BE2C (cell line): Measurements from ENCODE around the gene RSL1D1. TPM values are rescaled to one million over a fixed set of nuclear protein-coding genes. Genes with fewer than 3 reads are reported as not detected.

Experiments
- DNase-seq: peaks from one replicate; pipeline ENCODE4 v3.0.0-alpha.2; 2020
- H3K27me3 ChIP-seq: fragments of 250-450 bp; sonication (Bioruptor Pico); 2 replicates; pipeline ENCODE4 v1.5.1; 2020; ENCODE audit warnings: mild to moderate bottlenecking
- H3K36me3 ChIP-seq: fragments of 250-450 bp; sonication (Bioruptor Pico); 2 replicates; pipeline ENCODE4 v1.5.1; 2020; ENCODE audit warnings: mild to moderate bottlenecking
- H3K4me1 ChIP-seq: fragments of 250-450 bp; sonication (Bioruptor Pico); 2 replicates; pipeline ENCODE4 v1.5.1; 2020
- H3K4me3 ChIP-seq: 2 replicates; pipeline ENCODE4 v1.5.1; 2011; ENCODE audit warnings: low read depth, low read length
- H3K9me3 ChIP-seq: fragments of 250-450 bp; sonication (Bioruptor Pico); 2 replicates; pipeline ENCODE4 v1.5.1; 2020
- CTCF ChIP-seq: IDR thresholded peaks from 2 replicates; pipeline ENCODE4 v1.5.1; 2012; ENCODE audit warnings: mild to moderate bottlenecking, low read depth, low read length
- polyA plus RNA-seq: library from polyadenylated mRNA; unstranded; fragments of >200 nt; gene quantifications from one replicate; pipeline ENCODE4 v1.2.1, GENCODE V29; 2012; ENCODE audit warnings: low read depth, missing spikeins; ENCODE audit not compliant: insufficient read length, insufficient read depth

Gene RSL1D1
- polyA plus RNA-seq: 264 TPM

GRCh38 chr16:11851294-11852091 lies at the start of gene RSL1D1:
RSL1D1 (minus strand) TSS chr16:11851542; CDS start chr16:11851512, 30 bp downstream.
- no peaks in the 10 kb centered on the region for H3K27me3 ChIP-seq
- peak within 1 kb of the TSS; percentile 94 for H3K4me3 ChIP-seq
- H3K9me3 ChIP-seq: no peaks in the 10 kb centered on the region
- peak; percentile 92 for DNase-seq
- peaks cover 41% of the 10 kb centered on the region for H3K36me3 ChIP-seq
- no peaks in the 10 kb centered on the region; the same call in 1 of the 2 replicates for H3K4me1 ChIP-seq
- no peak for TF ChIP-seq CTCF

- Histone ChIP-seq H3K36me3 (peaks cover 39% of the 10 kb centered on the region), H3K9me3 (no peaks in the 10 kb centered on the region), H3K4me1 (peaks cover 6% of the 10 kb centered on the region), H3K4me3 (no peak overlapping the region), H3K27me3 (no peaks in the 10 kb centered on the region)
- TF ChIP-seq CTCF: no peak
- DNase-seq: no peak
Observed at GRCh38 chr16:11901091-11901490, 49.7 kb upstream of the RSL1D1 start.

GRCh38 chr16:11896486-11897176 lies 45.3 kb upstream of the RSL1D1 start:
- no peak overlapping the region for H3K4me3 ChIP-seq
- H3K9me3 ChIP-seq: no peaks in the 10 kb centered on the region
- no peak for DNase-seq
- peaks cover 7% of the 10 kb centered on the region for H3K4me1 ChIP-seq
- peaks cover 53% of the 10 kb centered on the region for H3K36me3 ChIP-seq
- H3K27me3 ChIP-seq: no peaks in the 10 kb centered on the region
- no peak for TF ChIP-seq CTCF

GRCh38 chr16:11893571-11893970 lies 42.2 kb upstream of the RSL1D1 start:
- Histone ChIP-seq H3K9me3 (no peaks in the 10 kb centered on the region), H3K4me1 (peaks cover 7% of the 10 kb centered on the region; the same call in 1 of the 2 replicates), H3K27me3 (no peaks in the 10 kb centered on the region), H3K36me3 (peaks cover 66% of the 10 kb centered on the region), H3K4me3 (no peak overlapping the region)
- TF ChIP-seq CTCF: no peak
- no peak for DNase-seq

- peaks cover 7% of the 10 kb centered on the region; the same call in 1 of the 2 replicates for H3K4me1 ChIP-seq
- H3K27me3 ChIP-seq: no peaks in the 10 kb centered on the region
- no peak for DNase-seq
- H3K9me3 ChIP-seq: no peaks in the 10 kb centered on the region
- no peak overlapping the region for H3K4me3 ChIP-seq
- TF ChIP-seq CTCF: no peak
- peaks cover 71% of the 10 kb centered on the region for H3K36me3 ChIP-seq
Observed at GRCh38 chr16:11892761-11893160, 41.4 kb upstream of the RSL1D1 start.
